PC-3 (cell line): ENCODE data around the gene HIC1.

ENCODE experiments used
- CTCF ChIP-seq: fragments of 300-600 bp; sonication (generic); conservative IDR thresholded peaks from 2 replicates; pipeline ENCODE4 v1.5.1; 2017; ENCODE audit warnings: antibody characterized with exemption, low read depth, mild to moderate bottlenecking, low read length
- EZH2 ChIP-seq: fragments of 300-600 bp; sonication (generic); IDR thresholded peaks from one replicate; pipeline ENCODE4 v1.6.1; 2017; ENCODE audit warnings: antibody characterized with exemption, mild to moderate bottlenecking, low read length; ENCODE audit not compliant: unreplicated experiment
- EZH2phosphoT487 ChIP-seq: fragments of 300-600 bp; sonication (generic); IDR thresholded peaks from 2 replicates; pipeline ENCODE4 v1.6.1; 2018; ENCODE audit warnings: mild to moderate bottlenecking, antibody characterized with exemption, low read length, borderline replicate concordance

- TF ChIP-seq CTCF: no peak
- TF ChIP-seq EZH2: no peak
- TF ChIP-seq EZH2phosphoT487: no peak
These were observed 21.8 kb upstream of the HIC1 start for GRCh38 chr17:2033153-2033552.
